Ovary (tissue), 9 donors: Measurements from ENCODE around the gene DGKI. TPM values are rescaled to one million over a fixed set of nuclear protein-coding genes. Genes with fewer than 3 reads are reported as not detected.

Experiments
- DNase-seq, 5 donors: peaks; one replicate each; pipeline ENCODE4 v3.0.0-alpha.2; 2019 to 2020
- H3K27ac ChIP-seq, 2 donors: fragments of 200-600 bp; one replicate each; pipeline versions ENCODE4 v1.5.1 to v1.8.0; 2019 to 2022
- H3K27me3 ChIP-seq: fragments of 200-600 bp; one replicate; pipeline ENCODE4 v1.8.0; 2022
- H3K36me3 ChIP-seq: fragments of 200-600 bp; sonication (generic); one replicate; pipeline ENCODE4 v1.5.1; 2019
- H3K4me1 ChIP-seq: one replicate; pipeline ENCODE4 v1.8.1; 2013; ENCODE audit warnings: mild to moderate bottlenecking, moderate library complexity; ENCODE audit not compliant: insufficient read depth
- H3K4me3 ChIP-seq: fragments of 200-600 bp; sonication (generic); one replicate; pipeline ENCODE4 v1.5.1; 2017
- H3K9me3 ChIP-seq, 2 donors: fragments of 200-600 bp in 1 of 2; sonication (generic) in 1 of 2; one replicate each; pipeline versions ENCODE4 v1.5.1 to v1.8.1; 2013 to 2019; ENCODE audit warnings: mild to moderate bottlenecking in 1 of 2, moderate library complexity in 1 of 2
- EP300 ChIP-seq: sonication (generic); formaldehyde crosslinking; IDR thresholded peaks from one replicate; pipeline ENCODE4 v1.6.1; 2017; ENCODE audit warnings: antibody characterized with exemption
- POLR2A ChIP-seq: fragments of 450-650 bp; IDR thresholded peaks from one replicate; pipeline ENCODE4 v1.6.1; 2017; ENCODE audit warnings: antibody characterized with exemption, mild to moderate bottlenecking, moderate library complexity
- WGBS, 3 donors: extraction: QIAGEN DNeasy Blood & Tissue Kit in 1 of 3; methylation state at CpG; one replicate each; pipeline versions ENCODE4 v1.1.5 to v1.1.7; 2013 to 2017; 5-methylcytosine and 5-hydroxymethylcytosine counted together
- intact Hi-C, 4 donors: fragments of 100-400 bp; cut with DNase I; formaldehyde crosslinking; loops; one replicate each; pipeline versions ENCODE4 v1.11.0 to v1.15.1; 2022 to 2023
- polyA plus RNA-seq, 2 donors: library from polyadenylated mRNA; stranded (reverse); fragments of 200-250 nt in 1 of 2; fragments of 350-450 nt in 1 of 2; fragmentation: Illumina TruSeq in 1 of 2; extraction: RNeasy Lipid Tissue Mini Kit (QIAGEN cat#74804) in 1 of 2; gene quantifications; one replicate each; pipeline ENCODE4 v1.2.3, GENCODE V29; 2013 to 2014
- total RNA-seq, 7 donors: library from RNA; depleted of rRNA in 2 of 7; stranded (reverse); fragments of >200 nt in 2 of 7; fragmentation: NEBNext Ultra II Directional in 3 of 7; extraction: Animal tissue kit (Norgen Biotek cat#: 25700) in 3 of 7; gene quantifications; one replicate each; pipeline versions ENCODE4 v1.1.0 to v1.2.4, GENCODE V29; 2016 to 2023
- TF ChIP-seq, protein P1 (sequence below), 3 donors: fragments of 450-650 bp in 2 of 3; fragments of 200-600 bp in 1 of 3; IDR thresholded peaks; one replicate each; pipeline versions ENCODE4 v1.5.1 to v1.8.0; 2016 to 2022; ENCODE audit warnings: antibody characterized with exemption in 3 of 3, mild to moderate bottlenecking in 1 of 3
- donor health status: DM: no; HTN: no; CAD: no; lungs with moderate emphysema.
- donor health status: DM: no; HTN: no; CAD: no.
- donor health status: Bipolar disorder and iron deficiency.
- donor health status: DM: yes; HTN: yes; CAD: no.
- donor health status: DM: no; HTN: no; CAD: no.
- donor health status: DM: yes; HTN: yes; CAD: no.

DGKI gene
- total and polyA plus RNA-seq, 9 donors = 0.10 to 1.3 (median 0.29) TPM

DNA sequence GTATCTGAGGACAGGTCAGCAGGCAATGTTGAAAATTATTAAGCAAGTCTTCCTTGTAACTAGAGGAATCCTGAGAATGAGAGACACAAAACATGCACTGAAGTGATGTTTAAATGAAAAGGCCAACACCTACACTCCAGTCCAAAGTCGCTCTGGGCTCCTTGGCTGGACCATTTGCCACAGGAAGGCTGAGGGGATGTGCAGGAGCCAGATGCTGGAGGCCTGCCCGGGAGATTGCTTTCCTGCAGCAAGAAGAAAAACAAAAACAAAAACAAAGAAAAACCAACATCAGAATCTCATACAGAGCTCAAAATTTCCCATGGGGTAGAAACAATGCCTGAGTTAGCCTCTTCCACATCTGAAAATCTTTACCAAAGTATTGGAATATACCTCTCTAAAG lies 157.0 kb downstream of the DGKI start:
- Histone ChIP-seq H3K36me3 (no peaks in the 10 kb centered on the region), H3K4me1 (no peaks in the 10 kb centered on the region), H3K9me3 (no peaks in the 10 kb centered on the region), H3K27ac (no peak overlapping the region), H3K27me3 (no peaks in the 10 kb centered on the region), H3K4me3 (no peak overlapping the region)
- intact Hi-C loops = no loop called here
- DNase-seq = no peak
- TF ChIP-seq, protein P1, sequence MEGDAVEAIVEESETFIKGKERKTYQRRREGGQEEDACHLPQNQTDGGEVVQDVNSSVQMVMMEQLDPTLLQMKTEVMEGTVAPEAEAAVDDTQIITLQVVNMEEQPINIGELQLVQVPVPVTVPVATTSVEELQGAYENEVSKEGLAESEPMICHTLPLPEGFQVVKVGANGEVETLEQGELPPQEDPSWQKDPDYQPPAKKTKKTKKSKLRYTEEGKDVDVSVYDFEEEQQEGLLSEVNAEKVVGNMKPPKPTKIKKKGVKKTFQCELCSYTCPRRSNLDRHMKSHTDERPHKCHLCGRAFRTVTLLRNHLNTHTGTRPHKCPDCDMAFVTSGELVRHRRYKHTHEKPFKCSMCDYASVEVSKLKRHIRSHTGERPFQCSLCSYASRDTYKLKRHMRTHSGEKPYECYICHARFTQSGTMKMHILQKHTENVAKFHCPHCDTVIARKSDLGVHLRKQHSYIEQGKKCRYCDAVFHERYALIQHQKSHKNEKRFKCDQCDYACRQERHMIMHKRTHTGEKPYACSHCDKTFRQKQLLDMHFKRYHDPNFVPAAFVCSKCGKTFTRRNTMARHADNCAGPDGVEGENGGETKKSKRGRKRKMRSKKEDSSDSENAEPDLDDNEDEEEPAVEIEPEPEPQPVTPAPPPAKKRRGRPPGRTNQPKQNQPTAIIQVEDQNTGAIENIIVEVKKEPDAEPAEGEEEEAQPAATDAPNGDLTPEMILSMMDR (IDR thresholded peaks at IDR 0.05) = no peak
- TF ChIP-seq EP300 = no peak
- TF ChIP-seq POLR2A = no peak
- 34 to 35% (median 34%) methylated on average over 2 of the region's 2 CpGs for WGBS, 3 donors

DNA sequence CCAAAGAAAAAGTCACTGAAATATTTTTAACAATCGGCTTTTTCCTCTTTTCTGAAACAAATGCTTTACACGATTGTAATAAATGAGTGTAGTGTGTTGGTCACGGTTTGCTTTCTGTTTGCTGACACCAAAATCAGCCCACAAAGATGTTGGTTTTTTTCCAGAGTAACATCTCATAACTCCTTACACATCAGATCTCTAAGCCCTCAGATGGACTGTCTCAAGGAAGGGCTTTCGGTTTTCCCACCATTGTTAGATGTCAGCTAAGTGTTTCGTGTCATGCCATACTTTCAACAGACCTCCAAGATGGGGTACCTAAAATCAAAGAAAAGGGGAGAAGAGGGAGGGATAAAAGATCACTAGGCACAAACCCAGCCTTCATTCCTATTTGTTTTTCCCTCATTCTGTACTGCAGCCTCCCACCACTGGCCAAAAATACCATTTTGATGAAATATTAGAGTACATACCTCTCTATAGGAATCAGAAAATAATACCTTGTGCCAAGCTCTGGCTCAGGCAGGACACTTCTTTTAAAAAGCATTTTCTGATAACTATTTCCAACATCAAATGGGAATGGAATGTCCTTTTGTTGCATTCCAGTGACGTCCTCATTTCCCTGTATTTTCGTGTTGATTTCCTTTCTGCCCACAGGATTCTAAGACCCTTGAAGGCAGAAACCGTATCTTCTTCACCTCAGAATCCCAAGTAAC lies 159.1 kb downstream of the DGKI start:
- no peaks in the 10 kb centered on the region for H3K9me3 ChIP-seq
- no peaks in the 10 kb centered on the region for H3K36me3 ChIP-seq
- no peaks in the 10 kb centered on the region for H3K4me1 ChIP-seq
- no peak for DNase-seq
- no peaks in the 10 kb centered on the region for H3K27me3 ChIP-seq
- 47 to 57% (median 53%) methylated on average over 8 of the region's 8 CpGs for WGBS, 3 donors
- no peak overlapping the region for H3K4me3 ChIP-seq
- intact Hi-C loops = no loop called here
- H3K27ac ChIP-seq = no peak overlapping the region
- TF ChIP-seq EP300 = no peak
- TF ChIP-seq, protein P1 (IDR thresholded peaks at IDR 0.05) = no peak
- no peak for TF ChIP-seq POLR2A

DNA sequence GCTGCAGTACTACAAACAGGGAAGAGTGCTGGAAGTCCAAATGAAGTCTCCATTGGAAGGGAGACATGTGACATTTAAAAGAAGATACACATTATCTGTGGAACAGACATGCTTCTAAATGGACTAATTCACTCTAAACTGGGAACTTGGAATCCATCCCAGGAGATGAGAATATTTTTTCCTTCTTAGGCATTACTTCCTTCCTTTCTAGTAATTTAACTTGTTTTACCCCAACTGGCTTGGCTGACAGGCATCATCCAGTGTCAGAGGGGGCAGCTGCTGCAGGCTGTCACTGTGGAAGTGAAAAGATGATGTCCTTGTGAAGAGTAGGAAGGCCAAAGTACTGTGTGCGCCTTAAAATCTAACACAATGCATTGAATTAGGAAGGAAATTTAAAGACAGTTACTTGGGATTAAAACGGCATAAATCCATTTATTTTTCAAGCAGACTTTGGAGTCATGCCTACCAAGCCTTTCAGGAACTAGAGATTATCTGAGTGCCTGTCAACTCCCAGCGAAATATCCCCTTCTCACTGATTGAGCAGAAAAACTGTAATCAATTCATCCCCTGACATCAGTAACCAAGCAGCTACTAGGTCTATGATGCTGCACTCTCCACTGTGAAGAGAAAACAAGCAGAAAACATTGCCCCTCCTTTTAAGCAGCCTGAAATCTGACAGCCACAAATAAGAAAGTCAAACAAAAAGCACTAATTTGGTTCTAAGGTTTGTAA lies 161.2 kb downstream of the DGKI start:
- intact Hi-C loops = no loop called here
- H3K27ac ChIP-seq = no peak overlapping the region
- no peaks in the 10 kb centered on the region for H3K27me3 ChIP-seq
- H3K4me3 ChIP-seq = no peak overlapping the region
- H3K4me1 ChIP-seq = no peaks in the 10 kb centered on the region
- TF ChIP-seq, protein P1 (IDR thresholded peaks at IDR 0.05) = no peak
- TF ChIP-seq EP300 = no peak
- H3K9me3 ChIP-seq = no peaks in the 10 kb centered on the region
- no peaks in the 10 kb centered on the region for H3K36me3 ChIP-seq
- 61 to 74% (median 62%) methylated on average over 3 of the region's 3 CpGs for WGBS, 3 donors
- no peak for DNase-seq

DNA sequence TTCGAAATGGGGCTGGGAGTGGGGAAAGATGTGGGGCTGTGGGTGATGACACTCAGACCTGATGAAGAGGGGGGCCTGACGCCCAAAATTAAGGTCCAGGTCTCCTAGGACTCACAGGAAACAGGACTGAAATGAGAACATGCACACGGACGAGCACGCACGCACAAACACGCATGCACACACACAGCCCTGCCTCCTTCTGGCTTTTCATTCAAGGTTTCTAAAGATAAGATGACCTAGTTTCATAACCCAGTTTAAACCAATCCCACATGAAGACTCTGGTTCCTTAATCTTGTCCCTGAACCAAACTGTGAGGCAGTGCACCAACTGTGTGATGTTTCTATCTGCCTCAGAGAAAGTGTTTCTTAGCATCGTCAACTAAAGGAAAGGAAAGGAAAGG lies 162.0 kb downstream of the DGKI start:
- H3K27me3 ChIP-seq = no peaks in the 10 kb centered on the region
- no peaks in the 10 kb centered on the region for H3K9me3 ChIP-seq
- no peak overlapping the region for H3K4me3 ChIP-seq
- intact Hi-C loops = no loop called here
- no peak for TF ChIP-seq EP300
- TF ChIP-seq POLR2A = no peak
- TF ChIP-seq, protein P1 (IDR thresholded peaks at IDR 0.05) = no peak
- no peak for DNase-seq
- H3K4me1 ChIP-seq = no peaks in the 10 kb centered on the region
- WGBS, 3 donors = 77 to 89% (median 89%) methylated on average over 8 of the region's 8 CpGs
- no peak overlapping the region for H3K27ac ChIP-seq
- H3K36me3 ChIP-seq = no peaks in the 10 kb centered on the region
